UCSD-AML1 (cell line): Measurements from ENCODE around the gene SLC25A10.
A peak's percentile ranks its signal among the peaks of the same experiment; 100 is the strongest.
"Not testable (repeated sequence)": the region's sequence is repeated elsewhere in the genome, so short reads cannot be mapped to it uniquely, and the experiment has no call there.

ENCODE experiments used
- DNase-seq: peaks from one replicate; lab custom pipeline; 2025; ENCODE audit not compliant: unreplicated experiment; lab: John Stamatoyannopoulos, UW

The SLC25A10 gene

GRCh38 chr17:81711814-81712467 lies at the start of gene SLC25A10:
Gene SLC25A10 (plus strand): TSS chr17:81712284. CDS start chr17:81712427, 143 bp downstream.
- peak; percentile 82 for DNase-seq

- no peak for DNase-seq
Measured at GRCh38 chr17:81664051-81664470, 48.0 kb upstream of the SLC25A10 start.

- DNase-seq = peak; percentile 49
Measured at GRCh38 chr17:81665205-81666091, 46.6 kb upstream of the SLC25A10 start.

GRCh38 chr17:81666092-81666341 lies 46.1 kb upstream of the SLC25A10 start:
- no peak for DNase-seq

- peak; percentile 94 for DNase-seq
Measured at GRCh38 chr17:81666342-81667191, 45.5 kb upstream of the SLC25A10 start, which contains the start of the genes CCDC137 and OXLD1. Gene CCDC137 (plus strand): TSS chr17:81666737. CDS start chr17:81666767, 30 bp downstream. Gene OXLD1 (minus strand): TSS chr17:81666605. CDS start chr17:81666577, 28 bp downstream.

GRCh38 chr17:81667754-81668153 lies 44.3 kb upstream of the SLC25A10 start:
- DNase-seq = peak; percentile 34

- DNase-seq = no peak
Measured at GRCh38 chr17:81672504-81672903, 39.6 kb upstream of the SLC25A10 start.

- DNase-seq = no peak
Measured at GRCh38 chr17:81672954-81673353, 39.1 kb upstream of the SLC25A10 start.

- DNase-seq = no peak
Measured at GRCh38 chr17:81673561-81674258, 38.4 kb upstream of the SLC25A10 start.

GRCh38 chr17:81675515-81676221 lies 36.4 kb upstream of the SLC25A10 start:
- DNase-seq = not testable (repeated sequence)

- DNase-seq = no peak
Measured at GRCh38 chr17:81676906-81677305, 35.2 kb upstream of the SLC25A10 start.

GRCh38 chr17:81680150-81680549 lies 31.9 kb upstream of the SLC25A10 start:
- no peak for DNase-seq

GRCh38 chr17:81681672-81682071 lies 30.4 kb upstream of the SLC25A10 start:
- DNase-seq = no peak

- no peak for DNase-seq
Measured at GRCh38 chr17:81682565-81683207, 29.4 kb upstream of the SLC25A10 start.

- no peak for DNase-seq
Measured at GRCh38 chr17:81683208-81683583, 28.9 kb upstream of the SLC25A10 start.

GRCh38 chr17:81683584-81684441 lies 28.3 kb upstream of the SLC25A10 start, which contains the start of the genes ARL16 and HGS:
Gene ARL16 (minus strand): TSS chr17:81683797. CDS start chr17:81683753, 44 bp downstream.
Gene HGS (plus strand): TSS chr17:81684011. CDS start chr17:81684067, 56 bp downstream.
- DNase-seq = peak; percentile 99

GRCh38 chr17:81684442-81684911 lies 27.6 kb upstream of the SLC25A10 start:
- no peak for DNase-seq

GRCh38 chr17:81685108-81685507 lies 27.0 kb upstream of the SLC25A10 start:
- no peak for DNase-seq
